Amniotic epithelial cell (primary cell): ENCODE measurements around the gene MPPED2.
A peak's percentile ranks its signal among the peaks of the same experiment; 100 is the strongest.
"Not testable (repeated sequence)": the region's sequence is repeated elsewhere in the genome, so short reads cannot be mapped to it uniquely, and the experiment has no call there.

Experiments used
- DNase-seq: peaks from one replicate; pipeline ENCODE4 v3.0.0-alpha.2; 2010; ENCODE audit warnings: low read depth

The MPPED2 gene

GRCh38 chr11:30579415-30580175 is 6.6 kb downstream of the MPPED2 start:
- DNase-seq, result no peak

GRCh38 chr11:30578406-30578805 is 7.7 kb downstream of the MPPED2 start:
- no peak for DNase-seq

GRCh38 chr11:30573951-30574350 is 12.2 kb downstream of the MPPED2 start:
- peak; percentile 15 for DNase-seq

- no peak for DNase-seq
Observed at GRCh38 chr11:30568931-30569330, 17.2 kb downstream of the MPPED2 start.

GRCh38 chr11:30567644-30568043 is 18.5 kb downstream of the MPPED2 start:
- DNase-seq, result no peak

GRCh38 chr11:30567120-30567519 is 19.0 kb downstream of the MPPED2 start:
- no peak for DNase-seq

GRCh38 chr11:30566482-30566881 is 19.7 kb downstream of the MPPED2 start:
- no peak for DNase-seq

GRCh38 chr11:30565027-30565426 is 21.1 kb downstream of the MPPED2 start:
- no peak for DNase-seq

GRCh38 chr11:30561691-30562415 is 24.3 kb downstream of the MPPED2 start:
- DNase-seq, result no peak

GRCh38 chr11:30560206-30561106 is 25.7 kb downstream of the MPPED2 start:
- DNase-seq, result no peak

GRCh38 chr11:30559004-30559403 is 27.1 kb downstream of the MPPED2 start:
- no peak for DNase-seq

GRCh38 chr11:30554587-30554986 is 31.6 kb downstream of the MPPED2 start:
- not testable (repeated sequence) for DNase-seq

GRCh38 chr11:30553521-30554110 is 32.5 kb downstream of the MPPED2 start:
- DNase-seq, result no peak

- no peak for DNase-seq
Observed at GRCh38 chr11:30552839-30553238, 33.3 kb downstream of the MPPED2 start.

- no peak for DNase-seq
Observed at GRCh38 chr11:30550022-30550542, 36.1 kb downstream of the MPPED2 start.

- DNase-seq, result no peak
Observed at GRCh38 chr11:30549565-30549964, 36.6 kb downstream of the MPPED2 start.

- no peak for DNase-seq
Observed at GRCh38 chr11:30546334-30546733, 39.8 kb downstream of the MPPED2 start.

- no peak for DNase-seq
Observed at GRCh38 chr11:30545507-30545906, 40.6 kb downstream of the MPPED2 start.

GRCh38 chr11:30543066-30543465 is 43.1 kb downstream of the MPPED2 start:
- DNase-seq, result no peak

- DNase-seq, result no peak
Observed at GRCh38 chr11:30540781-30541180, 45.4 kb downstream of the MPPED2 start.

GRCh38 chr11:30538251-30538650 is 47.9 kb downstream of the MPPED2 start:
- DNase-seq, result no peak

- no peak for DNase-seq
Observed at GRCh38 chr11:30535818-30536217, 50.3 kb downstream of the MPPED2 start.
